ENCODE results near the gene KCNG2. TPM values are rescaled to one million over a fixed set of nuclear protein-coding genes. Genes with fewer than 3 reads are reported as not detected.

Gene KCNG2
- total RNA-seq, 1 experiment from 2014 or later, result not detected

GRCh38 chr18:79753391-79753851, 44.3 kb upstream of the KCNG2 start:
- H3K4me3 ChIP-seq (replicated peaks in 1 of 2; ENCODE audit: low read depth in 1 of 2, low read length in 2 of 2), result no peak overlapping the region
- no peak overlapping the region for H3K9ac ChIP-seq (ENCODE audit: low read length)
- POLR2A ChIA-PET, result no interaction called here
- H3K9me2 ChIP-seq (ENCODE audit: insufficient read depth), result no peaks in the 10 kb centered on the region
- TF ChIP-seq EGR1 (IDR thresholded peaks at IDR 0.05; ENCODE audit: low read depth) (no peak), TCF7L2 (IDR thresholded peaks at IDR 0.05; ENCODE audit: borderline replicate concordance, extremely low read depth, insufficient read depth, insufficient read length) (no peak), EZH2phosphoT487 (IDR thresholded peaks at IDR 0.05; ENCODE audit: borderline replicate concordance) (no peak), SIN3A (IDR thresholded peaks at IDR 0.05; ENCODE audit: low read depth) (no peak), POLR2A (IDR thresholded peaks at IDR 0.05; ENCODE audit: borderline replicate concordance, extremely low read depth, insufficient read depth, insufficient read length) (no peak), RAD21 (IDR thresholded peaks at IDR 0.05; ENCODE audit: low read depth) (no peak), CBX3 (IDR thresholded peaks at IDR 0.05; ENCODE audit: low read depth) (no peak), SP1 (IDR thresholded peaks at IDR 0.05; ENCODE audit: low read depth) (no peak), MAX (IDR thresholded peaks at IDR 0.05) (no peak), FOSL1 (IDR thresholded peaks at IDR 0.05; ENCODE audit: low read depth) (no peak), SRF (IDR thresholded peaks at IDR 0.05; ENCODE audit: low read depth) (no peak), JUND (IDR thresholded peaks at IDR 0.05) (no peak), ELF1 (IDR thresholded peaks at IDR 0.05; ENCODE audit: borderline replicate concordance, low read depth) (no peak), YY1 (IDR thresholded peaks at IDR 0.05; ENCODE audit: extremely low read depth, insufficient replicate concordance, low read depth, low read length) (no peak), ZNF274 (IDR thresholded peaks at IDR 0.05; ENCODE audit: low read depth, low read length) (no peak), CEBPB (IDR thresholded peaks at IDR 0.05; ENCODE audit: low read depth) (no peak)
- TF ChIP-seq, protein P1, sequence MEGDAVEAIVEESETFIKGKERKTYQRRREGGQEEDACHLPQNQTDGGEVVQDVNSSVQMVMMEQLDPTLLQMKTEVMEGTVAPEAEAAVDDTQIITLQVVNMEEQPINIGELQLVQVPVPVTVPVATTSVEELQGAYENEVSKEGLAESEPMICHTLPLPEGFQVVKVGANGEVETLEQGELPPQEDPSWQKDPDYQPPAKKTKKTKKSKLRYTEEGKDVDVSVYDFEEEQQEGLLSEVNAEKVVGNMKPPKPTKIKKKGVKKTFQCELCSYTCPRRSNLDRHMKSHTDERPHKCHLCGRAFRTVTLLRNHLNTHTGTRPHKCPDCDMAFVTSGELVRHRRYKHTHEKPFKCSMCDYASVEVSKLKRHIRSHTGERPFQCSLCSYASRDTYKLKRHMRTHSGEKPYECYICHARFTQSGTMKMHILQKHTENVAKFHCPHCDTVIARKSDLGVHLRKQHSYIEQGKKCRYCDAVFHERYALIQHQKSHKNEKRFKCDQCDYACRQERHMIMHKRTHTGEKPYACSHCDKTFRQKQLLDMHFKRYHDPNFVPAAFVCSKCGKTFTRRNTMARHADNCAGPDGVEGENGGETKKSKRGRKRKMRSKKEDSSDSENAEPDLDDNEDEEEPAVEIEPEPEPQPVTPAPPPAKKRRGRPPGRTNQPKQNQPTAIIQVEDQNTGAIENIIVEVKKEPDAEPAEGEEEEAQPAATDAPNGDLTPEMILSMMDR (IDR thresholded peaks at IDR 0.05 in 2 of 3, conservative IDR thresholded peaks at IDR 0.05 in 1 of 3; ENCODE audit: borderline replicate concordance in 1 of 3, insufficient read depth in 1 of 3, low read depth in 2 of 3, low read length in 2 of 3), result no peak
- H3K36me3 ChIP-seq (ENCODE audit: control insufficient read depth in 1 of 2, insufficient read depth in 2 of 2, low read length in 2 of 2), result peaks cover 6 to 14% of the 10 kb centered on the region in 2 experiments; a peak in 2 of 4 replicates
- H3K27me3 ChIP-seq (ENCODE audit: insufficient read depth, low read length), result no peaks in the 10 kb centered on the region
- H3K9me3 ChIP-seq (ENCODE audit: control insufficient read depth in 1 of 2, insufficient read depth in 1 of 2, low read depth in 1 of 2, low read length in 2 of 2), result no peaks in the 10 kb centered on the region
- intact Hi-C loops (cut with micrococcal nuclease), result no loop called here
- CTCF ChIA-PET, result no interaction called here
- H4K20me1 ChIP-seq (ENCODE audit: insufficient read depth), result no peaks in the 10 kb centered on the region
- no peaks in the 10 kb centered on the region for H3K4me1 ChIP-seq (ENCODE audit: control insufficient read depth in 1 of 2, insufficient read depth in 2 of 2, low read length in 2 of 2)
- RAD21 ChIA-PET (ENCODE audit: low non-redundant PET in 1 of 2, low total read pairs in 2 of 2, uncharacterized antibody in 2 of 2, unreplicated experiment in 2 of 2), result no interaction called here
- no peaks in the 10 kb centered on the region for H3K79me2 ChIP-seq (ENCODE audit: insufficient read depth, low read length)
- DNase-seq (ENCODE audit: low read depth, low spot score) (no peak), ATAC-seq (no peak)
- H3K4me2 ChIP-seq (ENCODE audit: low read length), result no peak overlapping the region
- no peak overlapping the region for H2AFZ ChIP-seq (ENCODE audit: low read depth, low read length, poor library complexity, severe bottlenecking)
- no peak overlapping the region for H3K27ac ChIP-seq (ENCODE audit: low read depth, low read length)
- no TSS peak for BruUV-seq (replicated peaks)

Data from HCT116 (cell line).